Neuron (in vitro differentiated cells): ENCODE data around the gene TRPM1.

ENCODE experiments used
- H2AFZ ChIP-seq: one replicate; pipeline ENCODE4 v1.6.1; 2013; ENCODE audit warnings: low read depth, mild to moderate bottlenecking, inconsistent platforms, low read length, moderate library complexity
- H3K27me3 ChIP-seq: one replicate; pipeline ENCODE4 v1.6.1; 2013; ENCODE audit warnings: low read length; ENCODE audit not compliant: insufficient read depth
- H3K36me3 ChIP-seq: one replicate; pipeline ENCODE4 v1.6.1; 2013; ENCODE audit warnings: low read length; ENCODE audit not compliant: insufficient read depth
- H3K4me1 ChIP-seq: one replicate; pipeline ENCODE4 v1.6.1; 2013; ENCODE audit warnings: low read length; ENCODE audit not compliant: insufficient read depth
- H3K4me3 ChIP-seq: 2 replicates; pipeline ENCODE4 v1.5.1; 2013; ENCODE audit warnings: mild to moderate bottlenecking, low read length, moderate library complexity
- H3K9me3 ChIP-seq: one replicate; pipeline ENCODE4 v1.6.1; 2013; ENCODE audit warnings: low read length

TRPM1 gene

DNA sequence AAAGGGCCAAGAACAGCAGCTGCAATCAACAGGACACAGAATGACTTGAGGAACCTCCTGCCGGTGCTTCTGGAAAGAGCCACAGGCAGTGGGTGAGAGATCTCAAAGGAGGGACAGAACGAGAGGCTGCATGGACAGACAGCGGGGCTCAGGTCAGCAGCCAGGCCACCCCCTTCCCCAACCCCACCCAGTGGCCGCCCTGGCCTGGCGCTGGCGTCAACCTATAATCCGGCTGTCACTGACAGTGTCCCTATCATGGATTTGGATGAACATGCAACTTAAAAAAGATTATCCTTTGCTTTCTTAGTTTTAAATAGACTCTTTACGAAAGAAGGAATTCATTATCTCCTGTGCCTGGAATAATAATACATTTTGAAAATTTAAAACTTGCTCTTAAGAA, 54.1 kb downstream of the TRPM1 start:
- Histone ChIP-seq H2AFZ (no peak overlapping the region), H3K4me1 (no peaks in the 10 kb centered on the region), H3K9me3 (no peaks in the 10 kb centered on the region), H3K27me3 (peaks cover 4% of the 10 kb centered on the region), H3K36me3 (no peaks in the 10 kb centered on the region), H3K4me3 (no peak overlapping the region)

DNA sequence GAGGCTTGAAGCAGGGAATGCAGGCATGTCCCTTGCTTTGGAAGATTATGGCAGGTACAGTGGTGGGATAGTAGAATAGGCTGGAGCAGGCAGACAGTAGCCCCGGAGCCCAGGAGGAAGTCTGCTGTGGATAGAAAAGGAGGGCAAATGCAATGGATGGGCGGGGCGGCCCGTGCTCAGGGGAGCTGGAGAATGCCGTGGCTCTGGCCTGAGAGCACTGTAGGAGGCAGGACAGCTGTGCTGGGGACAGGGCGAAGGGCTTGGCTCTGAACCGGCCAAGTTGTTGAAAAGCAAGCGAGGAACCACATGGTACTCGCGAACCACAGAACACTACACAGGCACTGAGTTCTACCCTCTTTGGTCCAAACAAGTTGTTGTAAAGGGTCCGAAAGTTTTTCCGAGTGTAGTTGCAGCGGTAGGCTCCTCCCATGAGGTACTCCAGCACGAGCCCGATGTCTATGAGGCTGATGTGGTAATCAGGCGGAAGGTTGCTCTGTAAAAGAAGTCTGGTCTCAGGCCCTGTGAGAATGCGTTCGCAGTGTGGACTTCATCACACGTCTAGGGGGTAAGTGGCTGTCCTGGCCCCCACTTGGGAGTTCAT, 54.7 kb downstream of the TRPM1 start:
- Histone ChIP-seq H3K36me3 (no peaks in the 10 kb centered on the region), H3K9me3 (no peaks in the 10 kb centered on the region), H3K4me3 (no peak overlapping the region), H3K4me1 (no peaks in the 10 kb centered on the region), H3K27me3 (peaks cover 5% of the 10 kb centered on the region), H2AFZ (no peak overlapping the region)

DNA sequence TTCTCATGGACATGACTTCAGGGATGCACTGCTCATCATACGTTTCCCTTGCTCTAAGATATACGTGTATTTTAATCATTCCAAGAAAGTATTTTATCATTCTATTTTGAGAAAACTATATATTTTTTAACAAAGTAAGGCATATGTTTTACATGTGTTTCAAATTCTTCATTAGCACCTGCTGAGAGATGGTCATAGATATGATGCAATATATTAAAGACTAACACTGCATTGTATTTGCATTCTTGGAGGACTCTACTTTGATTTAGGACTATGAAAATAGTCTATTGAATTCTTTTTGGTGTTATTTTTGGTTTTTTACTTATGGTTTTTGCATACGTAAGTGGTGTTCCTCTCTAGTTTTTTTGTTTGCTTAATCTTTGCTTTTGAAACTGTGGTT, 55.9 kb downstream of the TRPM1 start:
- Histone ChIP-seq H3K4me3 (no peak overlapping the region), H3K36me3 (no peaks in the 10 kb centered on the region), H3K9me3 (no peaks in the 10 kb centered on the region)

DNA sequence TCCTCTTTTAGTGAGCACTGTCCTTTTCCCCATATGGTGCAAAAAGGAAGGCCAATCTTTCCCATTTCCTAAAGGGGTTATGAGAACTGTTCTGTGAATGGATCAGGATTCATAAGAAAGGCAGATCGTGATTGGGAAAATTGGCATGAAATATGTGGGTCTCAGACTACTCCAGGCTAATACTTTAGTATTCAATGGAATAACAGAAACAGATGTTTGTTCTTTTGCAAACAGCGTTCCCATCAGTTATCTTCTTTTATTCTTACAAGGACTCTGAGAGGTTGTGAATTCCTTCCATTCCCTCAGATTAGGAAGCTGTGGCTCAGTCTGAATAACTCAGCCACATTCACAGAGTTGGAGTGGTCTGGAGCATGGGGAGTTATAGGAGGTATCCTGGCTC, 58.8 kb downstream of the TRPM1 start:
- Histone ChIP-seq H3K4me1 (no peaks in the 10 kb centered on the region), H3K36me3 (no peaks in the 10 kb centered on the region), H2AFZ (no peak overlapping the region), H3K4me3 (no peak overlapping the region), H3K27me3 (peaks cover 11% of the 10 kb centered on the region), H3K9me3 (no peaks in the 10 kb centered on the region)

More for the DNA sequence above, 55.9 kb downstream of the TRPM1 start:
- Histone ChIP-seq H2AFZ (no peak overlapping the region), H3K27me3 (peaks cover 11% of the 10 kb centered on the region), H3K4me1 (no peaks in the 10 kb centered on the region)

DNA sequence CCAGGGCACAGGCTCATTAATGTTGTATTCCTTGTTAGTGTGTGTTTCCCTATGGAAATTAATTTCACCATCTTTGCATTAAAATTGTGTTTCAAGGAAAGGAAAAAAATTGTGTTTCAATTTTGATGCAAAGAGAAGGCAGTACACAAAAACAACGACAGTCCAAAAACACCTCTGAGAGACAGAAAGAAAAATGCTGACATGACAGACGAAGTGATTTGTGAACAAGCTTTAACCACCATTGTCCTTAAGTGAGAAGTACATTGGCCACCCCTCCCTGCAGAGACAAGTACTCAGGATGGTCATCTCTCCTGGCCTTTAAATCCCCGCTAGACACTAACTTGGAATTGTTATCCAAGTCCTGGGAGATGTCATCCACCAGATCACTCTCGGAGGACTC, 59.9 kb downstream of the TRPM1 start:
- H3K4me3 ChIP-seq = no peak overlapping the region
- peaks cover 11% of the 10 kb centered on the region for H3K27me3 ChIP-seq
- H2AFZ ChIP-seq = no peak overlapping the region
- H3K4me1 ChIP-seq = no peaks in the 10 kb centered on the region
- H3K36me3 ChIP-seq = no peaks in the 10 kb centered on the region
- H3K9me3 ChIP-seq = no peaks in the 10 kb centered on the region

DNA sequence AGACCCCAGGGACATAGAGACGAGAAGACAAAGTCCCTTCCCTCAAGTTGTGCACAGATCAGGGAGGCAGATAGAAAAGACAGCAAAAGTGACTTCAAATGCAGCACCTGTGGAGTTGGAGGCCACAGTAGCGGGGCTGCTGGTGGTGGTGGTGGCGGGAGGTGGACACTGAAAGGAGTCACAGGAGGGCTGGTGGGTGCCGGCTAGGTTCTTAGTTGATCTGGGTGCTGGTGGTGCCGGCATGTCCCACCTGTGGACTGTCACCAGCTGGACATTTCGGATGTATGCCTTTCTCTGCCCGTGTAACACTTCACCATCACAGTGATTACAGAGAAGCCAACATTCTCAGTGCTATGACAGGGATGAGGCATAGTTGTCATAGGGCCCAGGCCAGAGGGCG, 60.9 kb downstream of the TRPM1 start:
- peaks cover 11% of the 10 kb centered on the region for H3K27me3 ChIP-seq
- no peaks in the 10 kb centered on the region for H3K36me3 ChIP-seq
- H3K4me3 ChIP-seq = no peak overlapping the region
- H3K9me3 ChIP-seq = no peaks in the 10 kb centered on the region
- no peak overlapping the region for H2AFZ ChIP-seq
- H3K4me1 ChIP-seq = no peaks in the 10 kb centered on the region

DNA sequence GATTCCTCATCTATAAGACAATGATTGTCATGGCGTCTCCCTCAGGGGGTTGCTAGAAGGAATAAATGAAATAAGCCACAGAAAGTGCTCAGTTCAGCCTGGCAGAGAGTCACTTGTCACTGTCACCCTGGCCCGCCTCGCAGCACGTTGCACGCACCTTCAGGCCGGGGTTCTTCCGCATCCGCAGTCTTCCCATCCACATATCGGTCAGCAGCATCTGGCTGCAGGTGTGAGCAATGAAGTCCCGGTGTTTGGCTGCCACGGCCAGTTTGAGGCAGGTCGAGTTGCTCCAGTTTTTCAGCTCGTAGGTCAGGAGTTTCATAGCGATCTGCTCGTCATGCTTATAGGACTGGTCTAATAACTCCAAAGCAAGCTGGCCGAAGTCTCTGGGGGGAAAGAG, 61.6 kb downstream of the TRPM1 start:
- H3K9me3 ChIP-seq = no peaks in the 10 kb centered on the region
- no peaks in the 10 kb centered on the region for H3K36me3 ChIP-seq
- H2AFZ ChIP-seq = no peak overlapping the region
- no peak overlapping the region for H3K4me3 ChIP-seq
- no peaks in the 10 kb centered on the region for H3K4me1 ChIP-seq
- peaks cover 11% of the 10 kb centered on the region for H3K27me3 ChIP-seq

DNA sequence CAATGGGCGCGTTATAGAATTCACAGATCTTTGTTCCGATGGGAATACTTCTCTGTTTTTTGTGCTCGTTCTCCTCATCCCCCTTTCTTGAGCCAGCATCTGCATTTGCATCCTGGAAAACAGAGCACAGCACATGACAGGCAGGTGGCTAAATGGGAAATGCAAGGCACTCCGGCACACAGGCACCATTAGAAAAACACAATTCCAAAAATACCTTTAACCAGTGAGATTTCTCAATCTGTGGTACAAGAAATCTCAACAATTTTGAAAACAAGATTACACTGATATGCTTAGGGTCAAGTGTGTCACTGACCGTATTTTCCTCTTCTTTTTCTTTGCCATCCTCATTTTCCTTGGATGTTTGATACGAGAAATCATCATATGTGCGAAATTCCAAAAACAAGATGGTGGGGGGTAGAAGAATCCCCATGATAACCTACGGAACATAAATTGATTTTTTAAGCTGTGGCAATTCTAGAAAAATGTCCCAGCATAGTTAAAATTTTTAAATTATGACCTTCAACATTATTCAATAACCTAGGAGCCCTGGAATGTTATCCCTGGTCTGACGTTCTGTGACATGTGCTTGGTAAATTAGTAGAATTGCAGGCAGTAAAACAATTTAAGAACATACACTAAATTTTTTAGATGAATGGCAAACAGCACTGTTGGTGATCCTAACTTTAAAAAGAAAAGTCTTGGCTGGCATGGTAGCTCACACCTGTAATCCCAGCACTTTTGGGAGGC, 63.6 kb downstream of the TRPM1 start:
- Histone ChIP-seq H3K27me3 (peaks cover 11% of the 10 kb centered on the region), H3K4me3 (no peak overlapping the region), H3K9me3 (no peaks in the 10 kb centered on the region), H3K36me3 (no peaks in the 10 kb centered on the region), H2AFZ (no peak overlapping the region), H3K4me1 (no peaks in the 10 kb centered on the region)

DNA sequence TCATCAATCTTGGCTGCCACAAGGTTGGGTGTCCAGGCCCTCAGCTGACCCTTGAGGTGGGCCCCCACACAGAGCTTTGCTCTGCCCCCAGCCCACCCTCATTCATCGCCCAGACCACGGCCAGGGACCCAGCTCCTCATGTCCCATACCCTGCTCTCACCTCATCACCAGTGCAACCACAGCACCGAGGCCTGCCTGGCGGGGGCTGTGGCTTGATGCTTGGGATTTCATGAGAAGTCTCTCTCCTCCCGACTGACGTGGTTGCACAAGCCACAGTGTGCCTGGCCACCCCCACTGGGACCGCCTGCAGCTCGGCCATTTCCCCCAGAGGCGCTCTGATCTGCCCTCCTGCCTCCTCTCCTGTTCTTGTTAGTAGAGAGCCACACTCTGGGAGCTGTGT, 64.7 kb downstream of the TRPM1 start:
- Histone ChIP-seq H3K4me1 (no peaks in the 10 kb centered on the region), H3K36me3 (no peaks in the 10 kb centered on the region), H3K4me3 (no peak overlapping the region), H3K9me3 (no peaks in the 10 kb centered on the region), H2AFZ (no peak overlapping the region), H3K27me3 (peaks cover 7% of the 10 kb centered on the region)

DNA sequence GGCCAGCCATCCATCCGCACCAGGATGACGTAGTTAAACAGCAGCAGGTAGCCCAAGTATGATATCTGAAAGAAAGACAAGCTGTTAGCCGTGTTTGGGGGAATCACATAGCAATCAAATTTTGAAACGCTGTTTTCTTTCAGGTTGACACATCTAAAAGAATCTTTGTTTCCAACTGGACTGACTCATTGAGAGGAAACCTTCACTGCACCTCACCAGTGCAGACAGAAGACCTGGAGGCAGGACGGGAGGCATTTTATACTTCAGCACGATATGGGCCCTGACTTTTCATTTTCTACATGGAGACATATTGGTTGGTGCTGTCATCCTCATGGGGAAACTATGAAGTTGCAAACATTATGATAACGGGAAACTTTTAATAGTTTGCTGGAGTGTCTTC, 65.9 kb downstream of the TRPM1 start:
- Histone ChIP-seq H3K4me1 (no peaks in the 10 kb centered on the region), H2AFZ (no peak overlapping the region), H3K9me3 (no peaks in the 10 kb centered on the region), H3K36me3 (no peaks in the 10 kb centered on the region), H3K4me3 (no peak overlapping the region), H3K27me3 (no peaks in the 10 kb centered on the region)

DNA sequence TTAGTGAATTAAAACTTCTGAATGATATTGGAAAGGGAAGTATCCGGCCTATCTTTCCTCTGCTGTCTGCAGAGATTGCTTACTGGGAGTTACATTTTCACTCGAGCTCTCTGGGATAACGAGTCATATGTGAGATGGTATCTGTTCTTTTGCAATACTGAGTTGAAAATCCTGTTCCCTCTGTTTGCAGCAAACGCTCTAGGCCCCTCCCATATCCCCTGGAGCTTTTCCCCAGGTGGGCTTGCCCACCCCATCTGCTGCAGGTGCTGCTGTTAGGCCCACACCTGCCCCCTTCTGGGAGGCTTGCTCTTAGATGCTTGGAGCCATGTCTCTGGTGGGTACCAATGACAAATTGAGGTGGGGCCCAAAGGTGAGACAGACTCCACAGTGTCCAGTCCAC, 67.4 kb downstream of the TRPM1 start:
- H3K36me3 ChIP-seq = no peaks in the 10 kb centered on the region
- H3K4me3 ChIP-seq = no peak overlapping the region
- no peak overlapping the region for H2AFZ ChIP-seq
- no peaks in the 10 kb centered on the region for H3K9me3 ChIP-seq
- H3K27me3 ChIP-seq = peaks cover 2% of the 10 kb centered on the region
- no peaks in the 10 kb centered on the region for H3K4me1 ChIP-seq

DNA sequence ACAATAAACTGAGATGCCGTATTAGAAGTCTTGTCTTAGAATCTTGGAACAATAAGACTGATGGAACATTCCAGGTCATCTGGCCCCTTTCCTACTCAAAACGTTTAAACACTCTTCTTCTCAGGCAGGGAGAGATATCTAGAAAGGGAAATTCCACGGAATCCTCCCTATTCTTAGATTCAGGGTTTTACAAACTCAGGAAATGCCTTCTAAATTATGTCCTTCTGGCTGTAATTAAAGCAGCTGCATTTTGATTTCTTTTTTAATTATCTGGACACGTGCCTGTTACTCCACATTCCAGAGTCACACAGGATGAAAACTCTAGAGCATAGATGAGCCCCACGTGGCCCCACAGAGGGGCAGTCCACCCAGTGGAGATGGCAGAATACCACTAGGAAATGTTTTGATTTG, 68.6 kb downstream of the TRPM1 start:
- Histone ChIP-seq H3K4me1 (no peaks in the 10 kb centered on the region), H3K27me3 (peaks cover 2% of the 10 kb centered on the region), H3K9me3 (no peaks in the 10 kb centered on the region), H2AFZ (no peak overlapping the region), H3K4me3 (no peak overlapping the region), H3K36me3 (no peaks in the 10 kb centered on the region)

DNA sequence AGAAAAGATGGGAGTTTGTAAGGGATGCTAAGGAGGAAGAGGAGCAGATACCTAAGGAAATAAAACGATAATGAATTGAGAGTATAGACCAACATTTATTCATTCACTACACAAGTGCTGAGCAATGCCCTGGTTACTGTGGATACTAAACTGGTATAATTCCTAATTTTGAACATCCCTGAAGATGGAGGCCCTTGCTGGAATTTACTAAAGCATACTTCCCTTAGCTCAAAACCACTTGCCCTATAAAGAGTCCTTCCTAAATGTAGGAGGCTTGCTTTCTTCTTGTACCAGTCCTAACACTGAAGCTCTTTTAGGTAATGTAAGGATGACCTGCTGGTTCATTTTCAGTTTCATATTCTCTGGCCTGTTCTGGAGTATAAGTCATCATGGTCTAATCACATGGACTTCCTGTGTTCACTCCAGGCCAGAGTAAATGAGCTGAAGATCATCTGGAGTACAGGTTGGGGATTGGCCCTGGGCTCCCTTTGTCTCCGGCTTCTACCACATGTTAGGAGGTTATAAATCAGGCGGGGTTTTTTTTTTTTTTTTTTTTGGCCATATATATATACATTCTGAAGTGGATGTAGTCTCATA, 70.0 kb downstream of the TRPM1 start:
- H3K9me3 ChIP-seq = no peaks in the 10 kb centered on the region
- no peaks in the 10 kb centered on the region for H3K4me1 ChIP-seq
- H3K4me3 ChIP-seq = no peak overlapping the region
- H3K27me3 ChIP-seq = peaks cover 2% of the 10 kb centered on the region
- no peak overlapping the region for H2AFZ ChIP-seq
- H3K36me3 ChIP-seq = no peaks in the 10 kb centered on the region
